Measurements from ENCODE around the gene BRF1.
A peak's percentile ranks its signal among the peaks of the same experiment; 100 is the strongest.
"Not testable (repeated sequence)": the region's sequence is repeated elsewhere in the genome, so short reads cannot be mapped to it uniquely, and the experiment has no call there.

The BRF1 gene

DNA sequence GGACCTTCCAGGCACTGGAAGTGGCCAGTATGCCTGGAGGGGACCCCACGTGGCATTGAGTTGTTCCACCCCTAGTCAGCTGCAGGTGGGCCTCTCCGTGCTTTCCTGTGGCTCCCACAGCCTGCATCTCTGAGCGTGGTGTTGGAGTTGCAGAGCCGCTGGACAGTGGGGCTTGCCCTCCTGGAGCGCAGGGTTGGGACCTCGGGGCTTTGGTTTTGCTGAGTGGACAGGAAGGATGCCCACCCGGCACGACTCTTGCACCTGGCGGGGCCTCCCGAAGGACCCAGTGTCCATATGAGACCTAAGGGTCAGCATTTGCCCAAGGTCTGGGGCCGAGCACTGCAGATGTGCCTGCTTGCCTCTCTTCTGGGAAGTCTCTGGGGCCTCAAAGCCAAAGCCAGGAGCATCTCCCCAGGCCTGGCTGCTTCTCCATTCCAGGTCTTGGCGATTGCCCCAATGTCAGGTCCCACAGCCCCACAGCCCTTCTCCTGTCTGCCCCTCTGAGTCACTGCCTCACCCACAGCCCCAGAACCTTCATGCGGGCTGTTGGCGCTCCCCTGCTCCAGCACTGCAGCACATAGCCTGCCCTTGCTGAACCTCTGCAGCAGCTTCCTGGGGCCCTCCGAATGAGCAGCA is 15.3 kb upstream of the BRF1 start:
- DNase-seq (ENCODE audit: low spot score) = no peak

DNA sequence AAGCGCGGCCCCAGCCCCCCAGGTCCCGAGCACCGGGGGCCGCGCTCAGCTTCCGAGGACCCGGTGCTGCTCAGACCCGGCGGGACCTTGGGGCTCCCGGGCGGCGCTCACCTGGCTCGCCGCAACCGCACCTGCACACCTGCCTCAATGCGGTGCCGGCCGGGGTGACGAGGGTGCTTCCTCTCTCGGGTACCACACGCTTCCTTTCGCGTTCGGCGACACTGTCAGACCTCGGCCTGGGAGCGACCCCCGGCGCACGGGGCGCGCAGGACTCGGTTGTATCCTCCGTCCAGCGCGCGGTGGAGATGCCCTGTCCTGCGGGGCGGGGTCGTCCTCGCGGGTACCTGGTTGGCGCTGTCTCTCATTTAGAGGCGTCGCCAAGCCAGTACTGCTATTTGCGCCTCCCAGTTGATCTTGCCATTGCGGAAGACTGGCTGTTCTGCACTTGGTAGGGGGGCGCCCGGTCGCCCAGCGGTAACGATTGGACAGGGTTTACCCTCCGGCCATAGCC is 14.5 kb upstream of the BRF1 start:
- DNase-seq (ENCODE audit: low spot score) = no peak

DNA sequence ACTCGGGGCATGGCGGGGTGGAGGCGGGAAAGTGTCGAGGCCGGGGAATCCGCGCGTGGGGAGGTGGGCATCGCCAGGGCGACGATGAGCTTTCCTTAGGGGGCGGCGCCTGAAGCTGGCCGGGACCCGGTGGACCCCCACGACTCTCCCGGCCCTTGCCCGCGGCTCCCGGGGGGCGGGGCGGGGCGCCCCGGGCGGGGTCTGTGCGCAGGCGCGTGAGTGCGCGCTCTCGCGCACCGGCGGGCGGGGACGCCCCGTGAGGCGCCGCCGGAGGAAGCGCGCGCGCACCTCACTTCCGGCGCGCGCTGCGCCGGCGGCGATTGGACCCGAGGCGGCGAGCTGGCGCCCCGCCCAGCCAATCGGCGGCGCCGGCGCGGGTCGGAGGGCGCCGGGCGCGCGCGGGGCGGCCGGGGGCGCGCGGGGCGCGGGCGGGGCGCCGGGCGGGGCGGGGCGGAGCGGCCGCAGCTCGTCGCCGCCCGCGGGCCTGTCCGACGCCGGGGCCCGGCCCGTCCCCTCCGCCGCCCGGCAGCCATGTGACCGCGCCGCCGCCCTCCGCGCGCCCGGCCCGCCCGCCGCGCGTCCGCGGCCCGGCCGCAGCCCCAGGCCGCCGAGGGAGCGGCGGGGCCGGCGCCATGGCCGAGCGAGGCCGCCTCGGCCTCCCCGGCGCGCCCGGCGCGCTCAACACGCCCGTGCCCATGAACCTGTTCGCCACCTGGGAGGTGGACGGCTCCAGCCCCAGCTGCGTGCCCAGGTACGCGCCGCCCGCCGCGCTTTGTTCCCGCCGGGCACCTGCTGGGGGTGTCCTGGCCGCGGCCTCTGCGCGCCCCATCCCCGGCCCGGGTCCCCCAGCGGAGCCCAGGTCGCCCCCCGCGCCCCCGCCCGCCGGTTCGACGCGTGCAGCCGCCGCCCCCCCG is 13.7 kb upstream of the BRF1 start, which contains the start of gene PACS2:
Gene PACS2, plus strand, starts transcription at position 462 of the 914 bp plus-strand sequence. Its CDS starts 171 bp downstream, at position 633.
- peak; percentile 98 for DNase-seq (ENCODE audit: low spot score)

DNA sequence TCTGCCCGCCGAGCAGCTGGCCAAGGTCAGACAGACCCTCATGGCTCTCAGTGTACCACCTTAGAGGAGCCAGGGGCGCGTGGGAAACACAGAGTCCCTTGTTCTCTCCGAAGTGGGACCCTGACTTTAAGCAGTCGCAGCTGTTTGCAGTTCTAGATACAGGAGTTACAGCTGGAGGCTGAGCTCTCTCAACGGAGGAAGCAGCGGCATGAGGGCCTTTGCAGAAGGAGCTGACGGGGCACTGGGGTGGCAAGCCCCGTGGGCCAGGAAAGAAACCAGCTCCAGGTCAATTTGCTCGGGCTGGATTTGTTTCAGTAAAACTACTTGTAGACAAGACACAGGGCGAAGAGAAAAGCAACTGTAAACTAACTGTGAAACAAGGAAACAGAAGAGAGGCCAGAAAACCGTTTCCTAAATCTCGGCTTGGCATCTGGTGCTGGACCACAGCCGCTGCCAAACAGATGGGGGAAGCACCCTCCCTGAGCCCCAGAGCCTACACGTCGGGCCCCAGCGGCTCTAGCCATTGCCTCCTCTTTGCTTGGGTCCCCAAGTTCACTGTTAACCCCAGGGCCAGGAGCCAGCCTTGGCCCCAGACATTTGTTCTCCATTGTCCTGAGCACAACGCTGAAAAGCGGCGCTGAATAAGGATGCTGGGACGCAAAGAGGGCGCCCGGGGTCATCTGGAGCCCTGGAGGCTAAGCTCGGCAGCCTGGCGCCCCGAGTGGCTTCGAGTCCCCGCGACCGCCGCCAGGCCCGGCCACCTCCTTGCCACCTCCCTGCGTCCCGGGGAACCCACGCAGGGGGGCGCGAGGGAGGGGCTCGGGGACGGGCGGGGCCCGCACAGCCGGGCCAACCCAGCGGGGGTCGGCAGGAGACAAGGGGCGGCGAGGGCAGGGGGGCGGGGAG is 12.8 kb upstream of the BRF1 start:
- no peak for DNase-seq (ENCODE audit: low spot score)

DNA sequence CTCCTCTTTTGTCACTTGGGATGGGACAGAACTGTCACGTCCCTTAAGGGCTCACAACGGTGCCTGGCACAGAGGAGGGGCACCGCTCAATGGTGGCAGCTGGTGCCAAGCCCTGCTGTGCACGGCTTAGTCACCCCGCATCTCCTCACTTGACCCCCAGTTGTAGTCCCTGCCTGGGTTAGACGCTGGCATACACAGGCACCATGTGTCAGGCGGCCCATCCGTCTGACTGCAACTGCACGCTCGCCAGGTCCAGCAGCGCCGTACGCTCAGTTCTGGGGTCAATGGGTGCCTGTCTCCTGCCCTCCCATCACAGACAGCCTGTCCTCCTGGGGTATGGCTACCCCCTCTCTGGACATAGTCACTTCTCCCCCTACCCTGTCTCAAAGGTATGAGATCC is 12.2 kb upstream of the BRF1 start:
- no peak for DNase-seq (ENCODE audit: low spot score)

DNA sequence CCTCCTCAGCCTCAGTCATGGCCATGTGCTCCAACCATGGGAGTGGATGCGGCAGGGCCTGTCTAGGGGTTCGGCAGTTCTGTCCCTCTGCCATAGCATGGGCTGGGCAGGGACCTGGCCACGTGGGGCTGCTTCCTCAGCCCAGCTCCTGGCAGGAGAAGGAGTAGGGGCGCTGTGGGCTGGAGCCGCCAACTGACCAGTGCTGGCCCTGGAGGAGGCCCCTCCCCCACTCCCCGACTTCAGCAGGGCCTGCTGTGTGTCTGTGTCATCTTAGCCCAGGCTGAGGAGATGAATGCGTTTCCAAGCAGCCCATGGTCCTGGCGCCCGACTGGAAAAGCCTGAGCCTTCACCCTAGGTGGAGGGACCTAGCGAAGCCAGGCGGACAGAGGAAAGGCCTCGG is 11.0 kb upstream of the BRF1 start:
- DNase-seq (ENCODE audit: low spot score) = no peak

DNA sequence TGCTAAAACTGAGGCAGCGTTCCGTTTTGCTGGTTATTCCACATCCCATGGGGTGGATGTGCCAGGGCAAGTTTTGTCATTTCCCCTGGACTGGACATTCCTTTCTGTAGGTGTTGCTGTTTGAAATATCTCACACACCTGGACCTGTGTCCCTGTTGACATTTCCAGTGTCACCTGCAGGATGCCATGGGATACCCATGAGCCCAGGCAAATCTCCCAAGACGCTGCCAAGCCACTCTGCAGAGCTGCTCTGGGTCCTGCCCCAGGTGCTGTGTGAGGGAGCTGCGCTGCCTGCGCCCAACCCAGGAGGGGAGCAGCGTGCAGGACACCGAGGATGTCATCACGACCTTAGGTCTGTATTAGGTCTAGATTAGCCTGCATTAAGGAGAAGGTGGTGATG is 8.6 kb upstream of the BRF1 start:
- DNase-seq (ENCODE audit: low spot score) = no peak

DNA sequence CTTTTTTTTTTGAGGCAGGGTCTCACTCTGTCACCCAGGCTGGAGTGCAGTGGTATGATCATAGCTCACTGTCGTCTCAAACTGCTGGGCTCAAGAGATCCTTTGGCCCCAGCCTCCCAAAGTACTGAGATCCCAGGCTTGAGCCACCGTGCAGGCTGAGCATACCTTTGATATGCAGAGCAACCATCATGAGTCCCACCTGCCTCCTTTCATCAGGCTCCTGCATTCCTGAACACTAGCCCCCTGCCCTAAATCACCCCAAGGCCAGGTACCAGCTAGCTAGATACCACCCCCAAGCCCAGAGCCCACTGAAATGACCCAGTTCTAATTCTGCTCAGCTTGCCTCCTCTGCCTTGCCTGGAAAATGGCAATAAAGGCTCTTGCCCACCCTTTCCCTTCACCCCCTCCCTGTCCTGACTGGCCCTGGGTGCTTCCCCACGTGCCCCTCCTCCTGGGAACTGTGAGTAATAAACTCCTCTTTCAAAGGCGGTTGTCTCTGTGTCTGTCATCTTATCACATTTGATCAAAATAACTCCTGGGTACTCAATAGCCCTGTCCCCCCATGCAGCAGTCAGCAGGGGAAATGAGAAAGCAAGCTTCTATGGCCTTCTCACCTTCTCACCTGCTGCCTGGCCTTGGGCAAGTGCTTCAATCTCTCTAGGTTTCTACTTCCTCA is 6.4 kb upstream of the BRF1 start:
- DNase-seq (ENCODE audit: low spot score) = no peak

DNA sequence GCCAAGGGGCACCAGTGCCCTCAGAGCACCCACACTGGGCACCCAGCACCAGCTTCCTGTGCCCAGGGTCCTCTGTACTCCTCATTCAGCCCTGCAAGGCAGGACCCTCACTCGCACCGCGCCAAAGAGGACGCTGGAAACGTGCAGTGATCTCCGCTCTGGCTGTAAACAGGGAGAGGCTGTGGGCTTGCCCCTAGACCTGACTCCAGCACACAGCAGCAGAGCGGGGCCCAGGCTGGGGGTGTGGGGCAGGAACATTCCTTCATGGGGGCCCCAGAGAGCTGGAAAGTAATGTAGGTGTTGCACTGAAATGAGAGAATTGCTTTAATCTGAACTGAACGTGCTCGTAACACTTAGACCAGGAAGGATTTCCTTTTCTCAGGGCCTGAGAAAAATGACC is 5.0 kb upstream of the BRF1 start:
- no peak for DNase-seq (ENCODE audit: low spot score)

DNA sequence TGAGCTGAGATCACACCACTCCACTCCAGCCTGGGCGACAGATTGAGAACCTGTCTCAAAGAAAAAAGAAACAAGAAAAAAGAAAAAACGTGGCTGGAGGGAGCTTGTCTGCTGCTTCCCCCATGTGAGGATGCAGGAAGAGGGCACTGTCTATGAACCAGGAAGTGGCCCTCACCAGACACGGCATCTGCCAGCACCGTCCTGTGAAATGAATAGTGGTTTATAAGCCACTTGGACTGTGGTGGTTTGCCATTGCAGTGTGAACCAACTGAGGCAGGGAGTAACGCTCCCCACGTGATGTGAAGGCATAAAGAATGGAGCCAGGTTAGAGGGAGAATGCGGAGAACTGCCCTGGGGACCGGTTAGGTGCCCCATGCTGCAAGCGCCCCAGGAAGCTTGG is 4.5 kb upstream of the BRF1 start:
- no peak for DNase-seq (ENCODE audit: low spot score)

DNA sequence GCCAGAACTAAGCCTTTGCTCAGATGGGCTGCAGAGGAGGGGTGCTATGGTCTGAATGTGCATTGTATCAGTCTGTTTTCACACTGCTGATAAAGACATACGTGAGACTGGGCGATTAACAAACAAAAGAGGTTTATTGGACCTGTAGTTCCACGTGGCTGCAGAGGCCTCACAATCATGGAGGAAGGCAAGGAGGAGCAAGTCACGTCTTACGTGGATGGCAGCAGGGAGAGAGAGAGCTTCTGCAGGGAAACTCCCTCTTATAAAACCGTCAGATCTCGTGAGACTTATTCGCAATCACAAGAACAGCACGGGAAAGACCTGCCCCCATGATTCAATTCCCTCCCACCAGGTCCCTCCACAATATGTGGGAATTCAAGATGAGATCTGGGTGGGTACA is 3.8 kb upstream of the BRF1 start:
- no peak for DNase-seq (ENCODE audit: low spot score)

DNA sequence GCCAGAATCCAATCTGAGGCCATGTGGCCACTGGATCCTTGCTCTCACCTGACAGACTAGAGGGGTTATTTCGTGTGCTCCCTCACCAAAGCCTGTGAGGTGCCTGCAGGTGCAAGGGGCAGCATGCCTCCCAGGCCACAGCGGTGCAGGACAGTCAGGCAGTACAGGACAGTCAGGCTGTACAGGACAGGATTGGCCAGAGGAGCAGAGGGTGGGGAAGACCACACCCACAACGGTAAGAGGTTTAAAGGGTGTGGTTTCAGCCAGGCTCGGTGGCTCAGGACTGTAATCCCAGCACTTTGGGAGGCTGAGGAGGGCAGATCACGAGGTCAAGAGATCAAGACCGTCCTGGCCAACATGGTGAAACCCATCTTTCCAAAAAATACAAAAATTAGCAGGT is 3.1 kb upstream of the BRF1 start:
- DNase-seq (ENCODE audit: low spot score) = no peak

DNA sequence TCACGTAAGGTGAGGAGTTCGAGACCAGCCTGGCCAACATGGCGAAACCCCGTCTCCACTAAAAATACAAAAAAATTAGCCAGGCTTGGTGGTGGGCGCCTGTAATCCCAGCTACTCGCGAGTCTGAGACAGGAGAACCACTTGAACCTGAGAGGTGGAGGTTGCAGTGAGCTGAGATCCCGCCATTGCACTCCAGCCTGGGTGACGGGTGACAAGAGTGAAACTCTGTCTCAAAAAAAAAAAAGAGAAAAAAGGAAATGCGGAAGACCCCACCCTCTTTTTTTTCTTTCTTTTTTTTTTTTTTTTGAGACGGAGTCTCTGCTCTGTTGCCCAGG is 1.1 kb upstream of the BRF1 start:
- not testable (repeated sequence) for DNase-seq (ENCODE audit: low spot score)

DNA sequence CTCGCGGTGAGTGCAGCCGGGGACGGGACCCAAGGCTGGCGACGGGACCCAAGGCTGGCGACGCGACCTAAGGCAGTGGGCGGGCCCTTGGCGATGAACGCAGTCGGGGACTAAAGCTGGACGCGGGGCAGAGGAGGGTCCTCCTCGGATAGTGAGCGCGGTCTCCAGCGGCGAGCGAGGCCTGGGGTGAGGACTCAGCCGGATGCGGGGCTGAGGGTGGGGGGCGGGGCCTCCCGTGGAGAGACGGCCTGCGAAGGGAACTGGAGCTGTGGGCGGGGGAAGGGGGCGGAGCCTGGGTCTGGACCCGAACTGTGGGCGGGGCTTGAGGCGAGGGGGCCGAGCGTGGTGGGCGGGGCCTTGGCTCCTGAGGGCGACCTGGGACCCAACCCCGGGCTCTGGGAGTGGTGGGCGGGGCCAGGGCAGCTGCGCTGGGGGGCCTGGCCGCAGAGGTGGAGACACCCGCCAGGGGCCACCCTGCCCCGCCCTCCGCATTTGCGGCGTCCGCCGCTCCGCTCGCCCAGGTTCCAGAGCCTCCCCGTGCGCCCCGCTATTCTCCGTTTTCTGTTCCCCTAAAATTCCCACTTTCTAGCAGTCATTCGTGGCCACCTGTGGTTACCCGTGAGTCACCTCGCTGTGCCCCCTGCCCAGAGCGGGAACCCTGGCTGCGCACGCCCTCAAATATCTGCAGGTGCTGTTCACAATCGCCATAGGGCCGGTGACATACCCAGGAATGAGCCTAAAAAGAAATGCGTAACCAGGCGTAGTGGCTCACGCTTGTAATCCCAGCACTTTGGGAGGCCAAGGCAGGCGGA is 508 bp upstream of the BRF1 start:
- DNase-seq (ENCODE audit: low spot score) = peak; percentile 95

DNA sequence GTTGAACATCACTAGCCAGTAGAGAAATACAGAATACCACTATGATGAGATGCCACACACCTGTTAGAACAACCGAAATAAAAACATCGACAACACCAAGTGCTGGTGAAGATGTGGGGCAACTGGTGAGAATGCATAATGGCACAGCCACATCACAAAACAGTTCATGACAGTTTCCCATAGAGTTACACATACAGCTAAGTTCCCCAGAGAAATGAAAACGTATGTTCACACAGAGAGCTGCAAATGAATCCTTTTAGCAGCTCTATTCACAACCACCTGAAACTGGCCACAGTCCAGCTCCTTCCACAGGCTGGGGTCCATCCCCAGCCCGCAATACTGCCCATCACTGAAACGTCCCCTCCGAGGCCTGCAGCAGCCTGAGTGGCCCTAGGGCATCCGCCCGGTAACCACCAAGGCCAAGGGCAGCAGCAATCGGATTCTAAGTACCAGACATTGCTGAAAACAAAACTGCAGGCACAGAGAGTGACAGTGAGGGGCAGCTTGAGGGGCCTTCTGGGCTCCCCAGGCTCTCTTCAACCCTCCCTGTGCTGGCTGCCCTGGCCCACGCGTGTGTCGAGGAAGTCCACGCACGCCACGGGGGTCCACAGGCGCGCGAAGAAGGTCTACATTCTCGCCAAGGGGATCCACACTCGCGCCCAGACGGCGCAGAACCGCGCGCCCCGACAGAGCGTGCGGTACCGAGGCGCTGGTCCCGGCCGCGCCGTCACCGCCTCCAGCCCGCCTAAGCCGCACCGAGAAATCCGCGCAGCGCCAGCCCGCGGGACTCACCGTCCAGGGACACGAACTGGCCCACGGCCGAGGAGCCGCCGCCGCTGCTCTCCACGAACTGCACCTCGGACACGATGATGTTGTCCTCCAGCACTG is 903 bp downstream of the BRF1 start:
- no peak for DNase-seq (ENCODE audit: low spot score)

DNA sequence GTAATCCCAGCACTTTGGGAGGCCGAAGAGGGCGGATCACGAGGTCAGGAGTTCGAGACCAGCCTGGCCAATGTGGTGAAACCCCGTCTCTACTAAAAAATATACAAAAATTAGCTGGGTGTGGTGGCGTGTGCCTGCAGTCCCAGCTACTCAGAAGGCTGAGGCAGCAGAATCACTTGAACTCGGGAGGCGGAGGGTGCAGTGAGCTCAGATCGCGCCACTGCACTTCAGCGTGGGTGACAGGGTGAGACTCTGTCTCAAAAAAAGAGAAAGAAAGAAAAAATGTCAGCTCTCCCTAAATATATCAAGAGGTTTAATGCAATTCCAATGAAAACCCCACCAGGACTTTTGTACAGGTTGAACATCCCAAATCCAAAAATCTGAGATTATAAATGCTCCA is 3.5 kb downstream of the BRF1 start:
- DNase-seq (ENCODE audit: low spot score) = not testable (repeated sequence)

DNA sequence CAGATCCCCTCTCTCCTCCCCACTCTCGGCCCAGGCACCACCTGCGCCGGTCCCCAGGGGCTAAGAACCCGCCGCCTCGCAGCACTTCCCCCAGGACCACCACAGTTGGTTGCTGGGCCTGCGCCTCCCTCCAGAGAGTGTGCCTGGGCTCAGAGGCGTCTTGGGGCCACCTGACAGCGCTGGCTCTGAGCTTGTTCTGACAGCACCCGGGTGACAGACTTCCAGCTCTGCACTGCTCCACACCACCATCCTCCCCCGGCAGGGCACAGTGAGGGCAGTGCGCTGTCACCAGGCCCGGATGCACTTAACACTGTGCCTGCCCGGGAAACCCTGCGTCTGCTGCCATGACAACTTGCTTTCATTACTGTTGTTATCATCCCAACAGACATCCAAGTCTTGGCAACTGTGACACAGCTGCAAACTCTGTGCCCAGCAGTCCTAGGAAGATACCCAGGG is 6.6 kb downstream of the BRF1 start:
- DNase-seq (ENCODE audit: low spot score) = no peak

DNA sequence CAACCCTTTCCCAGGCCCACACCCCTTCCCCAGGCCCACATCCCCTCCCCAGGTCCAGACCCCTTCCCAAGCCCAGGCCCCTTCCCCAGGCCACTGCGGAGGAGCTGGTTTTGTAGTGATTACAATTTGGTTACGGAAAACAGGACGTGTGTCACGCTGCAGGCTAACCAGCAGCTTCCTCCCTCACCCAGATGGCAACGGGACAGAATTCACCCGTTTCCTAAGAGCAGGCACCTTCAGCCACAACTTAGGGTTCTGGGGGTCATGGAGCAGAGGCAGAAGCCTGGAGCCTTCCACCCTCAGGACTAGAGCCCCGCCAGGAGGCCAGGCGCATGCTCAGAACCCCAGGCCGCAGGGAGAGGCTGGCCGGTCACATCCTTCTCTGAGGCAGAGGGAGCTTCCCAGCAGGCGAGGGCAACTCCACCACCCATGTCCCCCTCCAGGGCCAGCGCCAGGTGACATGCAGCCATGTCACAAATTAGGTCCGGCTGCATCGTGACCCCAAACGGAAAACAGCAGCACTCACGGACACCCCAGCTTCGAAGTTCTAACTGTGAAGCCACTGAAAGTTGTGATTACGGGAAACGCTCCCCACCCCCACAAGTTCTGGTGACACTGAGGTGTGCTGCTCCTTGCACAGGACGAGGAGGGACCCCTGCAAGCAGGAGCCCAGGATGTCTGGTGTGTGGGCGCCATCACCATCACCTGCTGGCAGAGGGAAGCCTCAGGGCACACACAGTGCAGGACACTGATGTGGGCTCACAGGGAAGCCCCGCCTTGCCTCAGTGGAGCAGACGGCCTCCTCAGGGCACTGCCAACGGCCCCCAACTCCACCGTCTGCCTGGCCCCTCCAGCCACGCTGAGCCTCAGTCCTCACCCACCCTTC is 7.7 kb downstream of the BRF1 start:
- DNase-seq (ENCODE audit: low spot score) = no peak

All from HuH-7 (cell line).